ENCODE results near the gene SCN8A. TPM values are rescaled to one million over a fixed set of nuclear protein-coding genes. Genes with fewer than 3 reads are reported as not detected.
"Not testable (repeated sequence)": the region's sequence is repeated elsewhere in the genome, so short reads cannot be mapped to it uniquely, and the experiment has no call there.

The SCN8A gene
- total RNA-seq, 1 experiment from 2014 or later, result 1.4 TPM

DNA sequence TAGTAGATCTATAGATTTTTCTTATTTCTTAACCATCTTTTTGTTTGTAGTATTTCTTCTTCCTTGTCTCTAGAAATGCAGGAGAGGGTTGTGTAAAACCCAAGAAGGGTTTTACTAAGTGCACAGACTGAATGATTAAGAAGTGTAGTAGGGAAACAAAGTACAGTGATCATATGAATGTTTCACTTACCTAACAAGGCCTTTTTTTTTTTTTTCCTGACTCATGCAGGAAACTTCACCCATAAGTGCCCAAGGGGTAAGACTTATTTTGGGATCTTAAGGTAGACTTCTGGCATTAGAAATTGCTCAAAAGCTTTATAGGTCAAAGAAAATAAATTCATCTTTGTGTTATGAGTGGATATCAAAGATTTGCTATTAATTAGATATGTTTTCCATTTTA is 10.2 kb downstream of the SCN8A start:
- no peaks in the 10 kb centered on the region for H3K36me3 ChIP-seq
- DNase-seq, result no peak
- H3K4me3 ChIP-seq, result no peak overlapping the region
- H3K9me3 ChIP-seq, result no peaks in the 10 kb centered on the region
- no peaks in the 10 kb centered on the region for H3K27me3 ChIP-seq

DNA sequence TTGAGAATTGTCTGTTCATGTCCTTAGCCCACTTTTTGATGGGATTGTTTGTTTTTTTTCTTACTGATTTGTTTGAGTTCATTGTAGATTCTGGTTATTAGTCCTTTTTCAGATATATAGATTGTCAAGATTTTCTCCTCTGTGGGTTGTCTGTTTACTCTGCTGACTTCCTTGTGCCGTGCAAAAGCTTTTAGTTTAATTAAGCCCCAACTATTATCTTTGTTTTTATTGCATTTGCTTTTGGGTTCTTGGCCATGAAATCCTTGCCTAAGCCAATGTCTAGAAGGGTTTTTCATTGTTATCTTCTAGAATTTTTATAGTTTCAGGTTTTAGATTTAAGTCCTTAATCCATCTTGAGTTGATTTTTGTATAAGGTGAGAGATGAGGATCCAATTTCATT is 14.9 kb downstream of the SCN8A start:
- not testable (repeated sequence) for H3K27me3 ChIP-seq, DNase-seq

DNA sequence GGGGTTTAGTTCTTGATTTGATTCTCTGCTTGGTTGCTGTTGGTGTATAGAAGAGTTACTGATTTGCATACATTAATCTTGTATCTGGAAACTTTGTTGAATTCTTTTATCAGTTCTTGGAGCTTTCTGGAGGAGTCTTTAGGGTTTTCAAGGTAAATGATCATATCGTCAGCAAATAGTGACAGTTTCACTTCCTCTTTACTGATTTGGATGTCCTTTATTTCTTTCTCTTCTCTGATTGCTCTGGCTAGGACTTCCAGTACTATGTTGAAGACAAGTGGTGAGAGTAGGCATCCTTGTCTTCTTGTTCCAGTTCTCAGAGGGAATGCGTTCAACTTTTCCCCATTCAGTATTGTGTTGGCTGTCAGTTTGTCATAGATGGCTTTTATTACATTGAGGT is 16.2 kb downstream of the SCN8A start:
- not testable (repeated sequence) for H3K27me3 ChIP-seq, DNase-seq, H3K9me3 ChIP-seq, H3K36me3 ChIP-seq, H3K4me3 ChIP-seq

More for the DNA sequence above, 14.9 kb downstream of the SCN8A start:
- not testable (repeated sequence) for H3K36me3 ChIP-seq, H3K4me3 ChIP-seq, H3K9me3 ChIP-seq

DNA sequence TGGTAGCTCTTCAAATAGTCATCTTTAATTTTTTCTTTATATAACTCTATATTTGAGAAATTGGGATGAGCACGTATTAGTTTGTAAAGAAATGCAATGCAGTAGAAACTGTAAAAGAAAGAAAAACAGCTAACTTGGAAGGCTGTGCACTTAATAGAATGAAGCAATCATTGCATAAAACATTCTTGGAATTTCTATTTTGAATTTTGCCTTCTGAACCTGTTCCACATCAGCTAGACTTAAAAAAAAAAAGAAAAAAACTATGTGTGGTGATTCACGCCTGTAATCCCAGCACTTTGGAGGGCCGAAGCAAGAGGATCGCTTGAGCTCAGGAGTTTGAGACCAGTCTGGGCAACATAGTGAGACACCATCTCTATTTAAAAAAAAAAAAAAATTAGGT is 29.4 kb downstream of the SCN8A start:
- no peaks in the 10 kb centered on the region for H3K9me3 ChIP-seq
- H3K4me3 ChIP-seq, result no peak overlapping the region
- H3K36me3 ChIP-seq, result no peaks in the 10 kb centered on the region
- DNase-seq, result peak; percentile 12
- H3K27me3 ChIP-seq, result no peaks in the 10 kb centered on the region

DNA sequence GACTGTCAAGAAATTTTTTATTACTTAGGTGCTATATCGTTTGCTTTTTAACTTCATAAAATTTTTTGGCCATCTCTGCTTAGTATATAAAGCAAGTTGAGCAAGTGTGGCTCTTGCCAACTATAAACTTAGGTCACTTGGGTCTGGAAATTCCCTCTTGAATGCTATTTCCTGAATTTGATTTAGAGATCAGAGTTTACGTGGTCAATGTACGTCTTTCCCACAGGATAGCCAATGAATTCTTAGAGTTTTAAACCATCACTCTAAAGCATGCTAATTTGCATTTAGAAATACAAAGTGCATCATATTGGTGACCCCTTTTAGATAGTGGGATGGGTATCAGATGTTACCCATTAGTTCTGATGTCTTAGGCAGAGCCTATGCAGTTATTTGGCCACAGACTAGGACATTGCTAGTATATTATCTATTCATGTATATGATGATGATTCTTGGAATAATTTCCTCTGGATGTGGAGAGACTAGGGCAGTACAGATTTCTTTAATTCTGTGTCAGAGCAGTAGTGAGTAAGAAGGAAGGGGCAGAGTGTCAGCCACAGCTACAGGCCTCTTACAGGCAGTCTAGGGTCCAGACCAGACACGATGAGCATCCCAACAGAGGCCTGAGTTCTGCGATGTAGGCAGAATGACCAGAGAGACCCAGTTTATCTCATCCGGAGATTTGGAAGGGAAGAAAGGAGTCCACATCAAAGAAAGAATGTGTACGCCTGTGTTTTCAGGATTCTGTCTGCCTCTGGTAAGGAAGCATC is 30.3 kb downstream of the SCN8A start:
- Histone ChIP-seq H3K4me3 (no peak overlapping the region), H3K27me3 (no peaks in the 10 kb centered on the region), H3K9me3 (no peaks in the 10 kb centered on the region), H3K36me3 (no peaks in the 10 kb centered on the region)
- DNase-seq, result no peak

DNA sequence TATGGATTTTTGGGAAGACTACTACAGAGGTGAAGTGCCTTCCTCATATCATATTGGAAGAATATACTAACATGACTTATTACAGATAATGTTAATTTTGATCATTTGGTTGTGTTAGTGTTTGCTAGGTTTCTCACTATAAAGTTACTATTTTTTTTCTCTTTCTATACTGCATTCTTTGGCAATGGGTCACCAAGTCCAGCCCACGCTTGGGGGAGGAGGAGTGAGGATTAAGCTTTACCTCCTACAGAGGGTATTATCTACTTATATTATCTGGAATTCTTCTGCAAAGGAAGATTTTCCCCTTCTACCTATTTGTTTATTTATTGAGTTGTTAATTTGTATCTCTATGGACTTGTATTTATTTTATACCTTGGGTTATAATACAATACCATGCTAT is 31.5 kb downstream of the SCN8A start:
- Histone ChIP-seq H3K27me3 (no peaks in the 10 kb centered on the region), H3K9me3 (no peaks in the 10 kb centered on the region), H3K36me3 (no peaks in the 10 kb centered on the region), H3K4me3 (no peak overlapping the region)
- DNase-seq, result peak; percentile 17

DNA sequence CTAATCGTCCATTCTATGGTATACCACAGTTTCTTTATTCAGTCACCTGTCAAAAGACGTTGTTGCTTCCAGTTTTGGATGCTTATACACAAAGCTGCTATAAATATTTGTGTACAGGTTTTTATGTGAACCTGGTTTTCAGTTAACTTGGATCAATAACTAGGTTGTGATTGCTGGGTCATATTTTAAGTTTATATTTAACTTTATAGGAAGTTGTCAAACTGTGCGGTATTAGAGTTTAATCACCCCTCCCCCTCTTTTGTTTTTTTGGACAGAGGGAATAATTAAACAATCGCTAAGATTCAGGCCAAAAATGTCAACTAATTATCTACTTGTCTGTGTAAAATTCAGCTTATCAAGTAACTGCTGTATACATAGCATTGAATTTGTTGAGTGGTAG is 34.3 kb downstream of the SCN8A start:
- Histone ChIP-seq H3K9me3 (no peaks in the 10 kb centered on the region), H3K27me3 (no peaks in the 10 kb centered on the region), H3K36me3 (no peaks in the 10 kb centered on the region), H3K4me3 (no peak overlapping the region)
- DNase-seq, result no peak

DNA sequence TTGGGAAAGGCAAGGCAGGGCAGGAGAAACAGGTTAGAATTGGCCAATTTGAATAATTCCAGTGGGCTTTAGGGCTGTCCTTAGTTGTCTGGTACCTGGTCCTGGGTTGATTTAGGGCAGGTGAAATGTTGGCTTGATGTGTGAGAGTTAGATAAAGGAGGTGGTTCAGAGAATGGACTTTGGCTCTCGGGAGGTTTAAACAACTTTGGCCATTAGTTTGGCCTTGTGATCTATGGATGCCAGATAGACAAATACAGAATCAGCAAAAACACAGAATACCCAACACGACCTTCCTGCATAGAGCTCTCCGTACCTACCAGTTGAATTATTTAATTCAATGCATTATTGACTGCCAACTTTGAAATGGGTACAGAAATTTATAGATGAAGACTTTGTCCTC is 35.1 kb downstream of the SCN8A start:
- no peak overlapping the region for H3K4me3 ChIP-seq
- H3K27me3 ChIP-seq, result no peaks in the 10 kb centered on the region
- no peak for DNase-seq
- H3K9me3 ChIP-seq, result no peaks in the 10 kb centered on the region
- H3K36me3 ChIP-seq, result no peaks in the 10 kb centered on the region

DNA sequence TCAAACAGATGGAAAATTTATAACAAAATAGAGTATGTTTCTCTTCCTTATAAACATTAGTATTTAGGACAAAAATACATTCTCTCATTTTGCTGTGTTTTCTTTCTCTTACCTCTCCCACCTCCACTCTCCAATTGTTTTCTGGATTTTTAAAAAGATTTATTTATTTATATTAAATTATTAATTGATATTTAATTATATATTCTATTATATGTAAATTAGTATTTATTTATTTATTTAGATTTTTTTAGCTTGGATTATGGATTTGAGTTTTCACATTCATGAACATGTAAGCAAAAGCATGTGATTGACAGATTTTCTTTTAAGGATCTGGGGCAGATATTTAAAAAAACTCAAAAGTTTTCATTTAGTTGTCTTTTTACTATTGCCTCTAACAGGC is 35.6 kb downstream of the SCN8A start:
- Histone ChIP-seq H3K4me3 (no peak overlapping the region), H3K27me3 (no peaks in the 10 kb centered on the region), H3K36me3 (no peaks in the 10 kb centered on the region), H3K9me3 (no peaks in the 10 kb centered on the region)
- no peak for DNase-seq

DNA sequence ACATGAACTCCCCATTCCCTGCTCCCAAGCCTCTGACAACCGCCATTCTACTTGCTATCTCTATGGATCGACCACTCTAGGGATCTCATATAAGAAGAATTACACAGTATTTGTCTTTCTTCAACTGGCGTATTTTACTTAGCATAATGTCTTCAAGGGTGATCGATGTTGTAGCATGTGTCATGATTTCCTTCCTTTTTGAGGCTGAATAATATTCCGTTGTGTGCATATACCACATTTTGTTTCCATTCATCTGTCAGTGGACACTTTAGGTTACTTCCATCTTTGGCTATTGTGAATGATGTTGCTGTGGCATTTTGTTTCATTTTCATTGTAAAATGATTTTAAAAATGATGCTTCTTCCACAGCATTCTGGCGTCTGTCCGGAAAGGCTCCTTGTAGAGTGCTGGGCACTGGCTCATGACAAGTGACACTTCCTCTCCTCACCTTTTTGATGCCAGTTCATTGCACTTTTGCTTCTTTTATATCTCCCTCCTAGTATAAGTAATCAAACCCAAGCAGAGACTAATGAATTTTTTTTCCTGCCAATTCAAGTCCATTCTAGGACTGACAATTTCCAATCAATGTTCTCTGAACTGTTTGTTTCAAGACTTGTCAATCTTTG is 39.3 kb downstream of the SCN8A start:
- Histone ChIP-seq H3K27me3 (no peaks in the 10 kb centered on the region), H3K36me3 (no peaks in the 10 kb centered on the region), H3K9me3 (no peaks in the 10 kb centered on the region), H3K4me3 (no peak overlapping the region)
- no peak for DNase-seq

DNA sequence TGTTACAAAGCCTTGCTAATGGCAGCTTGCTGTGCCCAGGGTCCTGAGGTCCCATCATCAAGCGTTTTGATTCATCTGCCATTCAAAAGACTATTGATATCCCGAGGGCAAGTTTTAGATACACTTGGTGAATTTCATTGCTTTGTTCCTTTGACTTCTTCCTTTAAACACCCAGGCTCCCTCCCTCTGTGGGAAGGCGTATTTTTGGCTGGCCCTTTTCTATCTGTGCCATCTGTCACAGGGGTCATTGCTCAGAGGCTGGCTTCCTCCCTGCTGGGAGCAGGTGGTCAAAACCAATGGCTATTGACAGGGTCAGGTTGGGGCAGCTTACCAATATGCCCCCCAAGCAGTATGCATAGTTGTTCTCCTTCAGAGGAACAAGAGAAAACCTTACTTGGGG is 40.0 kb downstream of the SCN8A start:
- Histone ChIP-seq H3K36me3 (no peaks in the 10 kb centered on the region), H3K27me3 (no peaks in the 10 kb centered on the region), H3K9me3 (no peaks in the 10 kb centered on the region), H3K4me3 (no peak overlapping the region)
- no peak for DNase-seq

DNA sequence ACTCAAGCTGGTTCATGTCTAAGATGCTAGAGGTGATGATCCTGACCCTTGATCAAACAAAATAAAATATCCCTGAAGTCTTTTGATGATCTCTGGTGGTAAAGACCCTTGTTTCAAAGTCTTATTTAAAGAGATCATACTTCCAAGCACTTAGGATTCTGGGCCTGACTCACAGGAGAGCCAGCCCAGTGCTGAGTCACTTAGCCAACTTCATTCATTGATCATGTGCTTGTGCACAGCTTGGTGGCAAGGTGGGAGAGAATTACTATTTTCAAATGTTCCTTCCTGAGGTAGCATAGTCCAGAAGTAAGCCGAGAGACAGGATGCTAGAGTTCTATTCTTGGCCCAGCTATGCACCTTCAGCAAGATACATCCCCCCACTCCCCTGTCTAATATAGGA is 40.6 kb downstream of the SCN8A start:
- H3K27me3 ChIP-seq, result no peaks in the 10 kb centered on the region
- no peak overlapping the region for H3K4me3 ChIP-seq
- no peaks in the 10 kb centered on the region for H3K9me3 ChIP-seq
- peak; percentile 57 for DNase-seq
- H3K36me3 ChIP-seq, result no peaks in the 10 kb centered on the region

DNA sequence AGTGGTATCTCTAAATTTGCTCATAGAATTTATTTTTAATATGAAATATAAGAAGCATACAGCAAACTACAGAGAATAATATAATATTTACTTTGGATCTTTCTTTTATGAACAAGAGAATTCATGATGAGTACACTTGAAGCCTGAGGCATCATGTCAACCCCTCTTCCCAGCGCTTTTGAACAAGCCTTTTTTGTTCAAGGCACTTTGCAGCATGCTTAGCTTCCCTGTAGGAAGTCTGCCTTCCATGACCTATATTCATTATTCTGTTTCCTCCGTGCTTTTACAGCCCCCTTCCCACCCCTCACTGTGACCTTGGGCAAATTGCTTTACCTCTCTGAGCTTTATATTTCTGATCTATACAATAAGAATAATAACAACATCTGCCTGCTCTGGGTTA is 41.6 kb downstream of the SCN8A start:
- no peak for DNase-seq
- Histone ChIP-seq H3K36me3 (no peaks in the 10 kb centered on the region), H3K9me3 (peaks cover 4% of the 10 kb centered on the region; the same call in 1 of the 2 replicates), H3K27me3 (no peaks in the 10 kb centered on the region), H3K4me3 (no peak overlapping the region)

DNA sequence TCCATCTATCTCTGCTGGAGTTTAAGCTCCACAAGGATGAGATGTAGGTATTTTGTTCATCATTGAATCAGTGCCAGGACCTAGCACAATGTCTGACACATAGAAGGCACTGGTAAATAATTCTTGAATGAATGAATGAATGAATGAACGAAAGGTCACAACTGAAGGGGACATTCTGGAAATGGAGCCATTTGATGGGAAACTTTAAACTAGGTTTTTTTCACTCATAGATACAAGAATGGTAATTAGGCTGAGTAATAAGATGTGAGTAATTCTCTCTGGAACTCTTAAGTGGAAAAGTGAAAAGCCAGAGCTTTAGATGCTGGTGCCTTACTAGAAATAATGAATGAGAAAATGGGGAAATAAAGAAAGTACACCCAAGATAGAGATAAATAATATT is 44.3 kb downstream of the SCN8A start:
- DNase-seq, result no peak
- Histone ChIP-seq H3K9me3 (peaks cover 10% of the 10 kb centered on the region; the same call in 1 of the 2 replicates), H3K4me3 (no peak overlapping the region), H3K36me3 (no peaks in the 10 kb centered on the region), H3K27me3 (no peaks in the 10 kb centered on the region)

DNA sequence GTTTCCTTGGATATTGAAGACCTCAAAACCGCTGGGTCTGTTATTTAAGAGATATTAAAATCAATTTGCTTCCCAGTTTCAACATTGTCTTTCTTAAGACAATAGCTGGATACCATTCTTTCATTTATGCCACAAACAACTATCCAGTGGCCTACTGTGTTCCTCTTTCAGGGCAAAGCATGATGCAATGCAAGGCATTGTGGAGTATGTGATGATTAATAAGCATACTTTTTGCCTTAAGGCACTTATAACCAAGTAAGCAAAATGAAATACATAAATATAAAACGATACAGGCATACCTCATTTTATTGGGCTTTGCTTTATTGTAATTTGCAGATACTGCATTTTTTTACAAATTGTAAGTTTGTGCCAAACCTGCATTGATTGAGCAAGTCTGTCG is 45.5 kb downstream of the SCN8A start:
- H3K36me3 ChIP-seq, result no peaks in the 10 kb centered on the region
- DNase-seq, result no peak
- no peaks in the 10 kb centered on the region for H3K27me3 ChIP-seq
- peaks cover 10% of the 10 kb centered on the region; the same call in 1 of the 2 replicates for H3K9me3 ChIP-seq
- H3K4me3 ChIP-seq, result no peak overlapping the region

DNA sequence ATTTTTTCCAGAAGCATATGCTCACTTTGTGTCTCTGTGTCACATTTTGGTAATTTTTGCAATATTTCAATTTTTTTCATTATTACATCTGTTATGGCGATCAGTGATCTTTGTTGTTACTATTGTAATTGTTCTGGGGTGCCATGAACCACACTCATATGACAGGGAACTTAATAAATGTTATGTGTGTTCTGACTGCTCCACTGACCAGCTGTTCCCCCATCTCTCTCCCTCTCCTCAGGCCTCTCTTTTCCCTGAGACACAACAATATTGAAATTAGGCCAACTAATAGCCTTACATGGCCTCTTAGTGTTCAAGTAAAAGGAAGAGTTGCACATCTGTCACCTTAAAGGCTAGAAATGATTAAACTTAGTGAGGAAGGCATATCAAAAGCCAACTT is 46.0 kb downstream of the SCN8A start:
- Histone ChIP-seq H3K9me3 (peaks cover 10% of the 10 kb centered on the region; the same call in 1 of the 2 replicates), H3K27me3 (no peaks in the 10 kb centered on the region), H3K4me3 (no peak overlapping the region), H3K36me3 (no peaks in the 10 kb centered on the region)
- no peak for DNase-seq

DNA sequence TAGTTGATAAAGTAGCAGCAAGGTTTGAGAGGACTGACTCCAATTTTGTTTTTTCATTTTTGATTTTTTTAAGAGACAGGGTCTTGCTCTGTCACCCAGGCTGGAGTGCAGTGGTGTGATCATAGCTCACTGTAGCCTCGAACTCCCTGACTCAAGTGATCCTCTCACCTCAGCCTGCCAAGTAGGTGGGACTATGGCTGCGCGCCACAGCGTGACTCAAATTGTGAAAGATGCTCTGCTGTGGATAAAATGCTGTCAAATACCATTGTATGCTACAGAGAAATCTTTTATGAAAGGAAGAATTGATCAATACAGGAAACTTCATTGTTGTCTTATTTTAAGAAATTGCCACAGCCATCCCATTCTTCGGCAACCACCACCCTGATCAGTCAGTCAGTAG is 48.3 kb downstream of the SCN8A start:
- peak; percentile 47 for DNase-seq
- Histone ChIP-seq H3K9me3 (peaks cover 10% of the 10 kb centered on the region; the same call in 1 of the 2 replicates), H3K36me3 (no peaks in the 10 kb centered on the region), H3K4me3 (no peak overlapping the region), H3K27me3 (no peaks in the 10 kb centered on the region)

DNA sequence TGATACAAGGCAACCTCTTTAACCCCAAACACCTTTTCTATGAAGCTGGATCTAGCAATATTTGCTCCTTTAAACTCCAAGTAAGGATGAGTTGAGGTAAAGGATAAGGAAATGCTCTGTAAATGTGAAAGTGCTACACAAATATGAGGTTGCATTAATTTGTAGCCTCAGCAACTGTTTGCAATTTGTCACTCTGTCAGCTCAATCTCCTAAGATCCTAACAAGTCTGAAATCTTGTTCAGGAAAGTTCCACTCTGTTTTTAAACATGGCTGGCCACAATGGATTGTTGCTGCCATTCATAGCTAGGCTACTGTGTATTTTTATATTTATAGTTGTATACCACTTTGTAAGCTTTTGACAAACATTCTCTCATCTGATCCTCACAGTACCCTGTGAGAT is 51.3 kb downstream of the SCN8A start:
- H3K27me3 ChIP-seq, result no peaks in the 10 kb centered on the region
- no peak overlapping the region for H3K4me3 ChIP-seq

More for the DNA sequence above, 51.3 kb downstream of the SCN8A start:
- H3K36me3 ChIP-seq, result no peaks in the 10 kb centered on the region
- H3K9me3 ChIP-seq, result peaks cover 9% of the 10 kb centered on the region; the same call in 1 of the 2 replicates
- DNase-seq, result no peak
